Hepatocyte (in vitro differentiated cells): ENCODE measurements around the gene MEF2B. TPM values are rescaled to one million over a fixed set of nuclear protein-coding genes. Genes with fewer than 3 reads are reported as not detected.

Source experiments
- DNase-seq: peaks from one replicate; pipeline ENCODE4 v3.0.0-alpha.2; 2016; ENCODE audit warnings: low spot score
- H2AFZ ChIP-seq: fragments of 200-600 bp; sonication (generic); 2 replicates; pipeline ENCODE4 v1.6.0; 2016; ENCODE audit warnings: antibody characterized with exemption, mild to moderate bottlenecking
- H3K27ac ChIP-seq: fragments of 200-600 bp; sonication (generic); 2 replicates; pipeline ENCODE4 v1.5.1; 2016; ENCODE audit warnings: mild to moderate bottlenecking
- H3K27me3 ChIP-seq: fragments of 200-600 bp; sonication (generic); 2 replicates; pipeline ENCODE4 v1.6.1; 2016
- H3K36me3 ChIP-seq: fragments of 200-600 bp; sonication (generic); replicated peaks from 2 replicates; pipeline ENCODE4 v1.5.1; 2016; ENCODE audit warnings: low read depth; ENCODE audit not compliant: insufficient read depth
- H3K4me1 ChIP-seq: fragments of 200-600 bp; sonication (generic); 2 replicates; pipeline ENCODE4 v1.5.1; 2016; ENCODE audit warnings: mild to moderate bottlenecking, moderate library complexity; ENCODE audit not compliant: insufficient read depth
- H3K4me2 ChIP-seq: fragments of 200-600 bp; sonication (generic); 2 replicates; pipeline ENCODE4 v1.6.0; 2016
- H3K4me3 ChIP-seq: fragments of 200-600 bp; sonication (generic); 2 replicates; pipeline ENCODE4 v1.5.1; 2016; ENCODE audit warnings: mild to moderate bottlenecking
- H3K79me2 ChIP-seq: fragments of 200-600 bp; sonication (generic); 2 replicates; pipeline ENCODE4 v1.6.0; 2017; ENCODE audit warnings: mild to moderate bottlenecking
- H3K9me2 ChIP-seq: fragments of 200-600 bp; sonication (generic); replicated peaks from 2 replicates; pipeline ENCODE4 v1.6.0; 2017; ENCODE audit warnings: mild to moderate bottlenecking; ENCODE audit not compliant: insufficient read depth
- H3K9me3 ChIP-seq: fragments of 200-600 bp; sonication (generic); 2 replicates; pipeline ENCODE4 v1.5.1; 2016; ENCODE audit warnings: low read depth, mild to moderate bottlenecking
- H4K20me1 ChIP-seq: fragments of 200-600 bp; sonication (generic); 2 replicates; pipeline ENCODE4 v1.6.0; 2016; ENCODE audit warnings: mild to moderate bottlenecking; ENCODE audit not compliant: insufficient read depth, poor library complexity, severe bottlenecking
- EZH2 ChIP-seq: fragments of 200-600 bp; sonication (generic); IDR thresholded peaks from 2 replicates; pipeline ENCODE4 v1.6.1; 2016; ENCODE audit warnings: antibody characterized with exemption, mild to moderate bottlenecking, borderline replicate concordance
- EZH2phosphoT487 ChIP-seq: fragments of 200-600 bp; sonication (generic); IDR thresholded peaks from one replicate; pipeline ENCODE4 v1.6.1; 2018; ENCODE audit warnings: antibody characterized with exemption, mild to moderate bottlenecking, low read depth, moderate library complexity; ENCODE audit not compliant: unreplicated experiment, severe bottlenecking
- WGBS: methylation state at CpG from one replicate; pipeline ENCODE4 v1.1.6; 2016; ENCODE audit warnings: low lambda C conversion rate; ENCODE audit errors: missing lambda C conversion rate; 5-methylcytosine and 5-hydroxymethylcytosine counted together
- polyA plus RNA-seq: library from polyadenylated mRNA; unstranded; fragments of >200 nt; fragmentation: Nextera tagmentation; extraction: Ambion mirVana; gene quantifications from 2 replicates; pipeline ENCODE4 v1.2.1, GENCODE V29; 2016
- total RNA-seq: library from RNA; depleted of rRNA; stranded (reverse); fragments of >200 nt; gene quantifications from 2 replicates; pipeline ENCODE4 v1.2.3, GENCODE V29; 2014
- TF ChIP-seq, protein P1 (sequence below): fragments of 200-600 bp; sonication (generic); IDR thresholded peaks from 2 replicates; pipeline ENCODE4 v1.5.1; 2016; ENCODE audit warnings: antibody characterized with exemption, mild to moderate bottlenecking; ENCODE audit not compliant: poor library complexity

The MEF2B gene
- total and polyA plus RNA-seq, 2 experiments from 2014 or later = 0.70 to 2.6 TPM

DNA sequence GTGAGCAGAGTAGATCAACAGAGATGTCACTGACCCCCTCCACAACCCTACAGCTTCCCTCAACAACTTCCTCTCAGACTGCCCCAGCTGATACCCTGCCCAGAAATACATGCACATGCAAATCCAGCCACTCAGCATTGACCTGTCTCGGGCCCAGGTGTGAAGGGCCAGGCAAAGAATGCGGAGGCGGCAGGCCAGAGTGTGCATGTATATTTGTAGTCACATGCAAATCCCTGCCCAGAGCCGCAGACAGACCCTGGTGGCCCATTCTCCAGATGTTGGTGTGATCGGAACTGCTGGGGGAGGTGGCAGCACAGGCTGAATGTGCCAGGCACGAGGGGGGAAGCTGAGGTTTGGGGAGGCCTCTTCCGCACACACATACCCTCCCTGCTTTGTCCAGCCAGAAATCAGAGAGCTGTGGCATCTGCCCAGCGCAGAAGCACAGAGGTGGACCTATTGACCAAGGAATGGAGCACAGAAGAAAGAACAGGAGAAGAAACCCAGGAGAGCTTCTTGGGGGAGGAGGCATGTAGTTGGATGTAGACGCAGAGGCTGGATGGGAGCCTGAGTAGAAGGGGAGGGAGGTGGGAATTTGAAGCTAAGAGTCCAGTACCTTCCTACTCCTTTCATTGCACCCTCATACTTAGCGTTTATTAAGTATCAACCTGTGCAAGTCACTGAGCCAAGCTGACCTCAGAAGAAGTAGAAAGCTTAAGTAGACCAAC is 14.4 kb downstream of the MEF2B start:
- Histone ChIP-seq H3K4me2 (no peak overlapping the region), H3K4me1 (no peaks in the 10 kb centered on the region), H3K36me3 (no peaks in the 10 kb centered on the region), H4K20me1 (no peaks in the 10 kb centered on the region), H3K27ac (no peak overlapping the region), H2AFZ (no peak overlapping the region), H3K27me3 (no peaks in the 10 kb centered on the region), H3K9me2 (no peaks in the 10 kb centered on the region), H3K4me3 (no peak overlapping the region), H3K9me3 (no peaks in the 10 kb centered on the region), H3K79me2 (no peaks in the 10 kb centered on the region)
- DNase-seq = no peak
- TF ChIP-seq EZH2 (no peak), EZH2phosphoT487 (no peak)
- TF ChIP-seq, protein P1, sequence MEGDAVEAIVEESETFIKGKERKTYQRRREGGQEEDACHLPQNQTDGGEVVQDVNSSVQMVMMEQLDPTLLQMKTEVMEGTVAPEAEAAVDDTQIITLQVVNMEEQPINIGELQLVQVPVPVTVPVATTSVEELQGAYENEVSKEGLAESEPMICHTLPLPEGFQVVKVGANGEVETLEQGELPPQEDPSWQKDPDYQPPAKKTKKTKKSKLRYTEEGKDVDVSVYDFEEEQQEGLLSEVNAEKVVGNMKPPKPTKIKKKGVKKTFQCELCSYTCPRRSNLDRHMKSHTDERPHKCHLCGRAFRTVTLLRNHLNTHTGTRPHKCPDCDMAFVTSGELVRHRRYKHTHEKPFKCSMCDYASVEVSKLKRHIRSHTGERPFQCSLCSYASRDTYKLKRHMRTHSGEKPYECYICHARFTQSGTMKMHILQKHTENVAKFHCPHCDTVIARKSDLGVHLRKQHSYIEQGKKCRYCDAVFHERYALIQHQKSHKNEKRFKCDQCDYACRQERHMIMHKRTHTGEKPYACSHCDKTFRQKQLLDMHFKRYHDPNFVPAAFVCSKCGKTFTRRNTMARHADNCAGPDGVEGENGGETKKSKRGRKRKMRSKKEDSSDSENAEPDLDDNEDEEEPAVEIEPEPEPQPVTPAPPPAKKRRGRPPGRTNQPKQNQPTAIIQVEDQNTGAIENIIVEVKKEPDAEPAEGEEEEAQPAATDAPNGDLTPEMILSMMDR = no peak
- 95% methylated on average over 10 of the region's 10 CpGs for WGBS

DNA sequence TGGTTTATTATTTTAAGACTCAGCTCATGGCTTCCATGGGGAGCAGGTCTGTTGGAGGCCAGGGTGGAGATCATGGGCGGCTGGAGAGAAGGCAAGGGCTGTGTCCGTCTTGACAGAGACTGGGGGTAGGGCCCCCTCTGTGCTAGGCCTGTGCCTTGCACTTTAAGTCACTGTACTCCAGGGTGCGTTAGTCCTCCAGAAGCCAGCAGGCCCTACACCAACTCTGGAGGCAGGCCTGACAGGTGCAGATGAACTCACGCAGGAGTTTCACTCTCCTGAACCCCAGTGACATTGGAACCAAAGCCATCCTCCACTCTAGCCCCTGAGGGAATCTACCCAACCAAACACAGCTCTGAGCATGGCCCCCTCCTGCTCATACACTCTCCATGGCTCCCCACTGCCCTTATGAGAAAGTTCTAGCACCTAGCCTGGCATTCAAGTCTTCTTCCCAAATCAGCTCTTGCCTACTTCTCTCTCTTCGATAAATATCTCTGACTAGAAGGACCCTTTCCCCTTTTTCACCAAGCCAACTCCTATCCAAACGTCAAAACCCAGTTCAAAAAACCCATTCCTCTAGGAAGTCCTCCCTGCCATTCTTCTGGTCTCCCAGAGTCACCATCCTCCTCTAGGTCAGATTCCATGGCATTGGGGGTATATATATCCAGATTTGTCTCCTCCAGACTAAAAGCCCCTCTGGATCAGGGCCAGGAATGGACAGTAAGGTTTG is 15.1 kb downstream of the MEF2B start:
- H3K79me2 ChIP-seq = no peaks in the 10 kb centered on the region
- no peak overlapping the region for H2AFZ ChIP-seq
- TF ChIP-seq EZH2 = no peak
- TF ChIP-seq, protein P1 = no peak
- no peak for TF ChIP-seq EZH2phosphoT487
- H3K9me2 ChIP-seq = no peaks in the 10 kb centered on the region
- DNase-seq = no peak
- no peaks in the 10 kb centered on the region for H3K27me3 ChIP-seq
- no peak overlapping the region for H3K27ac ChIP-seq
- 89% methylated on average over 6 of the region's 6 CpGs for WGBS
- H3K9me3 ChIP-seq = no peaks in the 10 kb centered on the region
- no peaks in the 10 kb centered on the region for H3K36me3 ChIP-seq
- H4K20me1 ChIP-seq = no peaks in the 10 kb centered on the region
- H3K4me2 ChIP-seq = no peak overlapping the region
- no peak overlapping the region for H3K4me3 ChIP-seq
- H3K4me1 ChIP-seq = no peaks in the 10 kb centered on the region

DNA sequence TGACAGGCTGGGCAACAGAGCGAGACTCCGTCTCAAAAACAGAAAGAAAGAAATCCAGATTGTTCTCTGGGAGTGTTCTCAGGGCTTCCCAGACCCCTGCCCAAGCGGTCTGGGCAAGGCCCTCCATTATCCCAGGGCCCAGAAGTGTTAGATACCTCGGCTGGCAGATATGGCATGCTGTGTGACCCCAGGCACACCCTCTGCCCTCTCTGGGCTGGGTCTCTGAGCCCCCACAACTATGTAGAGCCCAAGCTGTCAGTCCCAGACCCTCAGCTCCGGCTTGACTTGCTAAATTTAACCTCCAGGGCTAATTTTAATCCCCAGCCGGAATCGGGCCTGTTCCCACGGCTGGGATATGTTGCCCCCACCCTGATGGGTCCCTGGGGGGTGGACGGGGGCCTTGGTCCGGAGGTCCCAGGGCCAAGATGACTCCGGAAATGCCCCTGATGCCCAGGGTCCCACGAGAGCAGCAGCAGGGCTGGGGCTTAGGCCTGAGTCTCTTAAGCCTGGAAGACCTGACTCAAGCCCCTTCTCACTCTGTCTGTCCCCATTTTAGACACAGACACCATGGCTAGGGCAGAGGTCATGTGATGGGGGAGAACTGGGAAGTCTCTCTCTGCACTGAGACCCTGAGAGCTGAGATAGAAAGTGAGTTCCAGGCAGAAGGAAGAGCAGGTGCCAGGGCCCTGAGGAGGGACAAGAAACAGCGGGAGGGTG is 17.2 kb downstream of the MEF2B start:
- DNase-seq = no peak
- Histone ChIP-seq H3K4me1 (no peaks in the 10 kb centered on the region), H3K4me2 (no peak overlapping the region), H3K9me3 (no peaks in the 10 kb centered on the region), H3K27me3 (no peaks in the 10 kb centered on the region), H2AFZ (no peak overlapping the region), H3K9me2 (no peaks in the 10 kb centered on the region), H3K79me2 (no peaks in the 10 kb centered on the region), H3K27ac (no peak overlapping the region), H3K36me3 (no peaks in the 10 kb centered on the region), H3K4me3 (no peak overlapping the region), H4K20me1 (no peaks in the 10 kb centered on the region)
- WGBS = 88% methylated on average over 13 of the region's 13 CpGs
- TF ChIP-seq, protein P1 = no peak
- TF ChIP-seq EZH2phosphoT487 (no peak), EZH2 (no peak)
